GM12891 (cell line): ENCODE data around the gene CHID1.

Experiments used
- POLR2A ChIP-seq: IDR thresholded peaks from 2 replicates; pipeline ENCODE4 v1.6.1; 2011; ENCODE audit warnings: low read depth, low read length, control low read depth
- POLR2AphosphoS5 ChIP-seq: IDR thresholded peaks from 2 replicates; pipeline ENCODE4 v1.6.1; 2011; ENCODE audit warnings: low read depth, low read length, control low read depth
- POU2F2 ChIP-seq: IDR thresholded peaks from 2 replicates; pipeline ENCODE4 v1.6.1; 2011; ENCODE audit warnings: low read depth, mild to moderate bottlenecking, control low read depth, low read length, moderate library complexity
- SPI1 ChIP-seq: IDR thresholded peaks from 2 replicates; pipeline ENCODE4 v1.6.1; 2011; ENCODE audit warnings: low read depth, low read length, control low read depth
- TAF1 ChIP-seq: IDR thresholded peaks from 2 replicates; pipeline ENCODE4 v1.6.1; 2011; ENCODE audit warnings: low read depth, low read length, control low read depth

- no peak for TF ChIP-seq POLR2A
- TF ChIP-seq POLR2AphosphoS5: no peak
- no peak for TF ChIP-seq SPI1
- TF ChIP-seq POU2F2: no peak
- TF ChIP-seq TAF1: no peak
These were observed 19.6 kb downstream of the CHID1 start for GRCh38 chr11:890794-891540.
